K562 (cell line): Measurements from ENCODE around the gene COL6A1. TPM values are rescaled to one million over a fixed set of nuclear protein-coding genes. Genes with fewer than 3 reads are reported as not detected.
A peak's percentile ranks its signal among the peaks of the same experiment; 100 is the strongest.

ENCODE experiments used
- ATAC-seq: fragments of 200-7000 bp; cut with Tn5 transposase; 3 replicates; pipeline ENCODE4 v1.9.1; 2020; ENCODE audit warnings: moderate library complexity
- BruUV-seq: library from RNA; stranded (reverse); fragments of 400-500 nt; replicated peaks from 2 replicates; lab custom pipeline; 2021; lab: Mats Ljungman, UMichigan
- CTCF ChIA-PET: fragments of 300-600 bp; formaldehyde crosslinking; extraction: SDS; loops from one replicate; lab custom pipeline; 2021; ENCODE audit warnings: low intra/inter-chr PET ratio; lab: Yijun Ruan, JAX
- POLR2A ChIA-PET: fragments of 300-600, 350-650 bp; sonication (Branson Sonifier 250); formaldehyde crosslinking; extraction: SDS; loops from one replicate; lab custom pipeline; 2021; ENCODE audit warnings: antibody characterized with exemption, inconsistent platforms; lab: Yijun Ruan, JAX
- DNase-seq, 4 experiments: peaks; one replicate each; pipeline versions ENCODE4 v3.0.0 to v3.0.0-alpha.2; 2011 to 2018; ENCODE audit warnings: low spot score in 3 of 4, mixed read lengths in 3 of 4; ENCODE audit errors: extremely low read depth in 1 of 4
- FAIRE-seq: peaks from 2 replicates; lab custom pipeline; 2011; peaks lifted over from hg19 to GRCh38; lab: Jason Lieb, UNC
- H2AFZ ChIP-seq: 2 replicates; pipeline ENCODE4 v1.6.0; 2011; ENCODE audit warnings: low read depth, low read length, control low read depth, inconsistent platforms
- H3K27ac ChIP-seq: fragments of 200-600 bp; 3 replicates; pipeline ENCODE4 v1.8.0; 2011; ENCODE audit warnings: low read depth, mild to moderate bottlenecking, control low read depth, inconsistent platforms, low read length, moderate library complexity, mixed read lengths; ENCODE audit errors: extremely low read depth
- H3K27me3 ChIP-seq, 2 experiments: fragments of 300-600 bp in 1 of 2; 2 replicates in 1 of 2; 3 replicates in 1 of 2; pipeline versions ENCODE4 v1.6.0 to v1.8.0; 2011; ENCODE audit warnings: inconsistent platforms in 2 of 2, low read length in 2 of 2, mild to moderate bottlenecking in 1 of 2, mixed read lengths in 1 of 2, moderate library complexity in 1 of 2; ENCODE audit not compliant: control insufficient read depth in 2 of 2, insufficient read depth in 2 of 2
- H3K36me3 ChIP-seq: fragments of 300-600 bp; 3 replicates; pipeline ENCODE4 v1.8.0; 2011; ENCODE audit warnings: mild to moderate bottlenecking, low read length, inconsistent platforms; ENCODE audit not compliant: control insufficient read depth, insufficient read depth
- H3K4me1 ChIP-seq, 2 experiments: fragments of 200-600 bp in 1 of 2; replicated peaks in 1 of 2; 2 replicates in 1 of 2; 3 replicates in 1 of 2; pipeline versions ENCODE4 v1.5.1 to v1.8.0; 2011; ENCODE audit warnings: inconsistent platforms in 2 of 2, low read length in 2 of 2, mild to moderate bottlenecking in 1 of 2, mixed read lengths in 1 of 2, moderate library complexity in 1 of 2; ENCODE audit not compliant: control insufficient read depth in 2 of 2, insufficient read depth in 2 of 2
- H3K4me2 ChIP-seq: 2 replicates; pipeline ENCODE4 v1.6.1; 2011; ENCODE audit warnings: low read length, control low read depth, inconsistent platforms, mixed read lengths; ENCODE audit not compliant: insufficient read depth
- H3K4me3 ChIP-seq: fragments of 200-600 bp; sonication (generic), shearing (Covaris generic); 2 replicates; pipeline ENCODE4 v1.5.1; 2016; ENCODE audit warnings: control low read depth, inconsistent platforms
- H3K79me2 ChIP-seq: fragments of 200-600 bp; 3 replicates; pipeline ENCODE4 v1.8.0; 2011; ENCODE audit warnings: low read length, inconsistent platforms; ENCODE audit not compliant: control insufficient read depth, insufficient read depth
- H3K9ac ChIP-seq, 2 experiments: 2 replicates each; pipeline versions ENCODE4 v1.6.0 to v1.6.1; 2011; ENCODE audit warnings: low read depth in 2 of 2, low read length in 2 of 2, control low read depth in 1 of 2, inconsistent platforms in 1 of 2, mild to moderate bottlenecking in 1 of 2, mixed read lengths in 1 of 2; ENCODE audit not compliant: insufficient read depth in 1 of 2
- H3K9me1 ChIP-seq: one replicate; pipeline ENCODE4 v1.6.0; 2011; ENCODE audit warnings: inconsistent platforms, mild to moderate bottlenecking, low read length, moderate library complexity; ENCODE audit not compliant: control insufficient read depth, insufficient read depth
- H3K9me3 ChIP-seq: replicated peaks from 2 replicates; pipeline ENCODE4 v1.5.1; 2011; ENCODE audit warnings: low read depth, low read length, inconsistent platforms; ENCODE audit not compliant: control insufficient read depth, insufficient read depth
- H4K20me1 ChIP-seq: replicated peaks from 2 replicates; pipeline ENCODE4 v1.6.1; 2011; ENCODE audit warnings: low read length, inconsistent platforms, mixed read lengths; ENCODE audit not compliant: control insufficient read depth, insufficient read depth
- BDP1 ChIP-seq: IDR thresholded peaks from 3 replicates; pipeline ENCODE4 v1.6.1; 2011; ENCODE audit not compliant: insufficient read length, insufficient read depth
- FOXJ2 ChIP-seq: fragments of 200-800 bp; sonication (Bioruptor generic); IDR thresholded peaks from 2 replicates; pipeline ENCODE4 v1.6.1; 2016; ENCODE audit warnings: missing genetic modification characterization, missing compliant biosample characterization
- MEF2A ChIP-seq: IDR thresholded peaks from 2 replicates; pipeline ENCODE4 v1.6.1; 2011; ENCODE audit warnings: low read depth, mild to moderate bottlenecking, low read length, moderate library complexity; ENCODE audit not compliant: control insufficient read depth
- MYBL2 ChIP-seq, 2 experiments: fragments of 450-650 bp in 1 of 2; sonication (generic) in 1 of 2; formaldehyde crosslinking in 1 of 2; IDR thresholded peaks; 2 replicates each; pipeline versions ENCODE4 v1.6.1 to v1.8.1; 2017 to 2022; ENCODE audit warnings: borderline replicate concordance in 1 of 2, inconsistent platforms in 1 of 2, low read depth in 1 of 2, mild to moderate bottlenecking in 1 of 2, missing genetic modification reagents in 1 of 2, moderate library complexity in 1 of 2
- STAT6 ChIP-seq: sonication (generic); formaldehyde crosslinking; IDR thresholded peaks from 2 replicates; pipeline ENCODE4 v1.8.1; 2023; ENCODE audit warnings: mild to moderate bottlenecking, missing genetic modification reagents
- TAF7 ChIP-seq: fragments of 450-650 bp; IDR thresholded peaks from 2 replicates; pipeline ENCODE4 v1.6.1; 2016; ENCODE audit warnings: missing genetic modification characterization, missing compliant biosample characterization
- TEAD4 ChIP-seq, 2 experiments: sonication (generic) in 1 of 2; formaldehyde crosslinking in 1 of 2; IDR thresholded peaks; 2 replicates each; pipeline versions ENCODE4 v1.6.1 to v1.8.0; 2012 to 2022; ENCODE audit warnings: borderline replicate concordance in 1 of 2, inconsistent platforms in 1 of 2, low read length in 1 of 2, mild to moderate bottlenecking in 1 of 2, missing genetic modification reagents in 1 of 2
- ZNF3 ChIP-seq: fragments of 250-450 bp; sonication (Bioruptor Pico); IDR thresholded peaks from 2 replicates; pipeline ENCODE4 v1.5.0; 2021; ENCODE audit warnings: mild to moderate bottlenecking, moderate library complexity
- ZNF436 ChIP-seq: fragments of 250-450, 450-650 bp; sonication (Bioruptor Pico); formaldehyde crosslinking; IDR thresholded peaks from 2 replicates; pipeline ENCODE4 v1.7.0; 2020; ENCODE audit warnings: mild to moderate bottlenecking
- WGBS: fragments of 100-300 bp; shearing (Covaris generic); methylation state at CpG from one replicate; pipeline ENCODE4 v1.1.6; 2016; ENCODE audit warnings: low coverage, mixed read lengths; ENCODE audit not compliant: insufficient coverage; ENCODE audit errors: missing lambda C conversion rate; 5-methylcytosine and 5-hydroxymethylcytosine counted together
- in situ Hi-C: fragments of 300-500 bp; cut with MboI; formaldehyde crosslinking; loops from 4 replicates; pipeline ENCODE4 v1.15.0; 2018; ENCODE audit warnings: inconsistent platforms, mixed read lengths
- intact Hi-C: fragments of 100-400 bp; cut with micrococcal nuclease; formaldehyde crosslinking; loops from 2 replicates; pipeline ENCODE4 v1.14.2; 2022
- polyA plus RNA-seq, 8 experiments: library from polyadenylated mRNA; depleted of rRNA in 4 of 8; stranded (reverse) in 5 of 8; unstranded in 3 of 8; fragments of >200 nt; fragmentation: Nextera tagmentation in 2 of 8; fragmentation: Illumina TruSeq in 1 of 8; extraction: Ambion mirVana in 2 of 8; extraction: Trizol in 1 of 8; gene quantifications; 2 replicates each; pipeline versions ENCODE4 v1.2.1 to v1.2.3, GENCODE V29; 2011 to 2014; ENCODE audit warnings: inconsistent platforms in 1 of 8, missing spikeins in 1 of 8
- total RNA-seq, 7 experiments: library from RNA; depleted of rRNA in 6 of 7; stranded (reverse); fragments of >200 nt in 6 of 7; fragmentation: Illumina TruSeq in 2 of 7; extraction: Trizol in 2 of 7; gene quantifications; 2 replicates each; pipeline versions ENCODE4 v1.2.1 to v1.2.3, GENCODE V29; 2011 to 2021; ENCODE audit warnings: low replicate concordance in 1 of 7
- TF ChIP-seq, protein P1 (sequence below): fragments of 150-350 bp; conservative IDR thresholded peaks from 2 replicates; pipeline ENCODE4 v1.6.1; 2014; ENCODE audit warnings: low read length
- TF ChIP-seq, protein P2 (sequence below): fragments of 450-650 bp; conservative IDR thresholded peaks from 2 replicates; pipeline ENCODE4 v1.6.1; 2016; ENCODE audit warnings: missing genetic modification characterization, low read depth, mild to moderate bottlenecking, control low read depth, missing compliant biosample characterization

Gene COL6A1
- total and polyA plus RNA-seq, 9 of the 15 experiments (the other 6 are each of a cell fraction or from before 2014, with no cell fraction given), result 0.07 to 1.3 (median 0.14) TPM; not detected in 3

- in situ Hi-C loops, result no loop called here
- Histone ChIP-seq H3K9ac (no peak overlapping the region), H3K9me3 (no peaks in the 10 kb centered on the region; the same call in 1 of the 2 replicates), H4K20me1 (no peaks in the 10 kb centered on the region), H3K4me1 (peaks cover 0 to 52% of the 10 kb centered on the region in 2 experiments; a peak in 3 of 5 replicates), H3K4me2 (no peak overlapping the region), H3K27me3 (peaks cover 18 to 45% of the 10 kb centered on the region in 2 experiments; a peak in 4 of 5 replicates), H3K27ac (no peak overlapping the region), H3K9me1 (no peaks in the 10 kb centered on the region), H2AFZ (no peak overlapping the region), H3K79me2 (no peaks in the 10 kb centered on the region), H3K36me3 (no peaks in the 10 kb centered on the region), H3K4me3 (no peak overlapping the region)
- POLR2A ChIA-PET, result no interaction called here
- FAIRE-seq, result no peak
- WGBS, result 22% methylated on average over 45 of the region's 45 CpGs
- BruUV-seq, result no TSS peak
- no peak for ATAC-seq
- peak in 1 of 4 experiments; percentile 7 for DNase-seq
- no peak for TF ChIP-seq TAF7
- no peak for TF ChIP-seq BDP1
- TF ChIP-seq ZNF436 (CRISPR knock-in tag), result no peak
- TF ChIP-seq ZNF3 (CRISPR knock-in tag), result no peak
- no peak for TF ChIP-seq MYBL2 (IDR thresholded peaks at IDR 0.05; ENCODE audit: low read depth)
- no peak for TF ChIP-seq MYBL2 (CRISPR knock-in tag; IDR thresholded peaks at IDR 0.05; ENCODE audit: borderline replicate concordance)
- TF ChIP-seq MEF2A, result no peak
- TF ChIP-seq FOXJ2 (tag), result no peak
- TF ChIP-seq, protein P1, sequence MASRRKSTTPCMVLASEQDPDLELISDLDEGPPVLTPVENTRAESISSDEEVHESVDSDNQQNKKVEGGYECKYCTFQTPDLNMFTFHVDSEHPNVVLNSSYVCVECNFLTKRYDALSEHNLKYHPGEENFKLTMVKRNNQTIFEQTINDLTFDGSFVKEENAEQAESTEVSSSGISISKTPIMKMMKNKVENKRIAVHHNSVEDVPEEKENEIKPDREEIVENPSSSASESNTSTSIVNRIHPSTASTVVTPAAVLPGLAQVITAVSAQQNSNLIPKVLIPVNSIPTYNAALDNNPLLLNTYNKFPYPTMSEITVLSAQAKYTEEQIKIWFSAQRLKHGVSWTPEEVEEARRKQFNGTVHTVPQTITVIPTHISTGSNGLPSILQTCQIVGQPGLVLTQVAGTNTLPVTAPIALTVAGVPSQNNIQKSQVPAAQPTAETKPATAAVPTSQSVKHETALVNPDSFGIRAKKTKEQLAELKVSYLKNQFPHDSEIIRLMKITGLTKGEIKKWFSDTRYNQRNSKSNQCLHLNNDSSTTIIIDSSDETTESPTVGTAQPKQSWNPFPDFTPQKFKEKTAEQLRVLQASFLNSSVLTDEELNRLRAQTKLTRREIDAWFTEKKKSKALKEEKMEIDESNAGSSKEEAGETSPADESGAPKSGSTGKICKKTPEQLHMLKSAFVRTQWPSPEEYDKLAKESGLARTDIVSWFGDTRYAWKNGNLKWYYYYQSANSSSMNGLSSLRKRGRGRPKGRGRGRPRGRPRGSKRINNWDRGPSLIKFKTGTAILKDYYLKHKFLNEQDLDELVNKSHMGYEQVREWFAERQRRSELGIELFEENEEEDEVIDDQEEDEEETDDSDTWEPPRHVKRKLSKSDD, result no peak
- TF ChIP-seq, protein P2, sequence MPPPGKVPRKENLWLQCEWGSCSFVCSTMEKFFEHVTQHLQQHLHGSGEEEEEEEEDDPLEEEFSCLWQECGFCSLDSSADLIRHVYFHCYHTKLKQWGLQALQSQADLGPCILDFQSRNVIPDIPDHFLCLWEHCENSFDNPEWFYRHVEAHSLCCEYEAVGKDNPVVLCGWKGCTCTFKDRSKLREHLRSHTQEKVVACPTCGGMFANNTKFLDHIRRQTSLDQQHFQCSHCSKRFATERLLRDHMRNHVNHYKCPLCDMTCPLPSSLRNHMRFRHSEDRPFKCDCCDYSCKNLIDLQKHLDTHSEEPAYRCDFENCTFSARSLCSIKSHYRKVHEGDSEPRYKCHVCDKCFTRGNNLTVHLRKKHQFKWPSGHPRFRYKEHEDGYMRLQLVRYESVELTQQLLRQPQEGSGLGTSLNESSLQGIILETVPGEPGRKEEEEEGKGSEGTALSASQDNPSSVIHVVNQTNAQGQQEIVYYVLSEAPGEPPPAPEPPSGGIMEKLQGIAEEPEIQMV, result no peak
- no peak for TF ChIP-seq STAT6 (CRISPR knock-in tag)
- TF ChIP-seq TEAD4 (IDR thresholded peaks at IDR 0.05; ENCODE audit: low read length), result no peak
- TF ChIP-seq TEAD4 (CRISPR knock-in tag; IDR thresholded peaks at IDR 0.05; ENCODE audit: borderline replicate concordance), result no peak
- intact Hi-C loops, result no loop called here
- CTCF ChIA-PET, result no interaction called here
Observed at GRCh38 chr21:46035809-46036695, 54.5 kb downstream of the COL6A1 start.
